Measurements from ENCODE around the gene THAP2.

GRCh38 chr12:71703206-71703605, 39.1 kb downstream of the THAP2 start:
- TF ChIP-seq, protein P1, sequence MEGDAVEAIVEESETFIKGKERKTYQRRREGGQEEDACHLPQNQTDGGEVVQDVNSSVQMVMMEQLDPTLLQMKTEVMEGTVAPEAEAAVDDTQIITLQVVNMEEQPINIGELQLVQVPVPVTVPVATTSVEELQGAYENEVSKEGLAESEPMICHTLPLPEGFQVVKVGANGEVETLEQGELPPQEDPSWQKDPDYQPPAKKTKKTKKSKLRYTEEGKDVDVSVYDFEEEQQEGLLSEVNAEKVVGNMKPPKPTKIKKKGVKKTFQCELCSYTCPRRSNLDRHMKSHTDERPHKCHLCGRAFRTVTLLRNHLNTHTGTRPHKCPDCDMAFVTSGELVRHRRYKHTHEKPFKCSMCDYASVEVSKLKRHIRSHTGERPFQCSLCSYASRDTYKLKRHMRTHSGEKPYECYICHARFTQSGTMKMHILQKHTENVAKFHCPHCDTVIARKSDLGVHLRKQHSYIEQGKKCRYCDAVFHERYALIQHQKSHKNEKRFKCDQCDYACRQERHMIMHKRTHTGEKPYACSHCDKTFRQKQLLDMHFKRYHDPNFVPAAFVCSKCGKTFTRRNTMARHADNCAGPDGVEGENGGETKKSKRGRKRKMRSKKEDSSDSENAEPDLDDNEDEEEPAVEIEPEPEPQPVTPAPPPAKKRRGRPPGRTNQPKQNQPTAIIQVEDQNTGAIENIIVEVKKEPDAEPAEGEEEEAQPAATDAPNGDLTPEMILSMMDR (IDR thresholded peaks at IDR 0.05) = no peak
- no peak for TF ChIP-seq POLR2A (IDR thresholded peaks at IDR 0.05)

Measured in lower leg skin (tissue), 3 donors.